SK-N-SH treated with all-trans-retinoic acid at 6 μM for 48 hours (cell line): ENCODE results near the gene C10orf105.

ENCODE experiments used
- ATAC-seq: fragments of 200-7000 bp; cut with Tn5 transposase; 3 replicates; pipeline ENCODE4 v1.9.1; 2020; ENCODE audit warnings: mild to moderate bottlenecking, moderate library complexity
- ARNTL ChIP-seq: fragments of 450-650 bp; formaldehyde crosslinking; IDR thresholded peaks from 2 replicates; pipeline ENCODE4 v1.5.0; 2020; ENCODE audit warnings: low read depth, mild to moderate bottlenecking, moderate library complexity, borderline replicate concordance
- BACH2 ChIP-seq: fragments of 250-450 bp; sonication (Bioruptor Pico); IDR thresholded peaks from 2 replicates; pipeline ENCODE4 v1.9.0; 2021; ENCODE audit warnings: mild to moderate bottlenecking, borderline replicate concordance
- CSDC2 ChIP-seq: fragments of 250-450 bp; sonication (Bioruptor Pico); IDR thresholded peaks from 2 replicates; pipeline ENCODE4 v1.5.0; 2020; ENCODE audit warnings: mild to moderate bottlenecking, moderate library complexity
- CSRNP3 ChIP-seq: fragments of 250-450 bp; sonication (Bioruptor Pico); IDR thresholded peaks from 2 replicates; pipeline ENCODE4 v1.5.1; 2021; ENCODE audit warnings: mild to moderate bottlenecking, moderate library complexity
- ESRRG ChIP-seq: fragments of 250-450 bp; sonication (Bioruptor Pico); IDR thresholded peaks from 2 replicates; pipeline ENCODE4 v1.6.1; 2021; ENCODE audit warnings: mild to moderate bottlenecking
- GLIS3 ChIP-seq: fragments of 250-450 bp; sonication (Bioruptor Pico); IDR thresholded peaks from 2 replicates; pipeline ENCODE4 v1.5.0; 2020; ENCODE audit warnings: mild to moderate bottlenecking, moderate library complexity
- ISL1 ChIP-seq: fragments of 250-450 bp; sonication (Bioruptor Pico); IDR thresholded peaks from 2 replicates; pipeline ENCODE4 v2.1.2; 2022; ENCODE audit warnings: mild to moderate bottlenecking, moderate library complexity
- PATZ1 ChIP-seq: fragments of 250-450 bp; sonication (Bioruptor Pico); IDR thresholded peaks from 2 replicates; pipeline ENCODE4 v1.8.0; 2020; ENCODE audit warnings: mild to moderate bottlenecking, moderate library complexity, borderline replicate concordance
- POU6F1 ChIP-seq: fragments of 250-450 bp; sonication (Bioruptor Pico); IDR thresholded peaks from 2 replicates; pipeline ENCODE4 v1.8.0; 2021; ENCODE audit warnings: low read depth, mild to moderate bottlenecking, moderate library complexity, borderline replicate concordance
- PPARA ChIP-seq: fragments of 250-450 bp; sonication (Bioruptor Pico); IDR thresholded peaks from 2 replicates; pipeline ENCODE4 v1.5.0; 2020; ENCODE audit warnings: mild to moderate bottlenecking, borderline replicate concordance
- SNAI2 ChIP-seq: fragments of 250-450 bp; sonication (Bioruptor Pico); IDR thresholded peaks from 2 replicates; pipeline ENCODE4 v1.5.0; 2020; ENCODE audit warnings: mild to moderate bottlenecking, moderate library complexity
- TCF4 ChIP-seq: fragments of 250-450 bp; sonication (Bioruptor Pico); IDR thresholded peaks from 2 replicates; pipeline ENCODE4 v1.8.0; 2021; ENCODE audit warnings: mild to moderate bottlenecking, moderate library complexity, borderline replicate concordance
- TOX ChIP-seq: fragments of 250-450 bp; sonication (Bioruptor Pico); IDR thresholded peaks from 2 replicates; pipeline ENCODE4 v1.8.0; 2021; ENCODE audit warnings: mild to moderate bottlenecking, moderate library complexity, borderline replicate concordance
- TSHZ2 ChIP-seq: fragments of 250-450 bp; sonication (Bioruptor Pico); IDR thresholded peaks from 2 replicates; pipeline ENCODE4 v1.5.0; 2020; ENCODE audit warnings: mild to moderate bottlenecking, moderate library complexity
- ZC3H10 ChIP-seq: fragments of 250-450 bp; sonication (Bioruptor Pico); IDR thresholded peaks from 2 replicates; pipeline ENCODE4 v1.5.1; 2021; ENCODE audit warnings: mild to moderate bottlenecking, moderate library complexity
- ZFP3 ChIP-seq: fragments of 250-450 bp; sonication (Bioruptor Pico); IDR thresholded peaks from 2 replicates; pipeline ENCODE4 v1.5.0; 2020; ENCODE audit warnings: mild to moderate bottlenecking, moderate library complexity
- ZFP30 ChIP-seq: fragments of 450-650 bp; formaldehyde crosslinking; IDR thresholded peaks from 2 replicates; pipeline ENCODE4 v1.5.0; 2022; ENCODE audit warnings: mild to moderate bottlenecking, moderate library complexity
- ZNF565 ChIP-seq: fragments of 450-650 bp; formaldehyde crosslinking; conservative IDR thresholded peaks from 2 replicates; pipeline ENCODE4 v1.5.0; 2020; ENCODE audit warnings: low read depth, mild to moderate bottlenecking, moderate library complexity
- ZNF70 ChIP-seq: fragments of 450-650 bp; formaldehyde crosslinking; IDR thresholded peaks from 2 replicates; pipeline ENCODE4 v1.5.0; 2020; ENCODE audit warnings: mild to moderate bottlenecking, moderate library complexity
- ZNF8 ChIP-seq: fragments of 450-650 bp; formaldehyde crosslinking; IDR thresholded peaks from 2 replicates; pipeline ENCODE4 v1.5.0; 2020; ENCODE audit warnings: mild to moderate bottlenecking, moderate library complexity

The C10orf105 gene

GRCh38 chr10:71739358-71739900 is 19.9 kb upstream of the C10orf105 start:
- TF ChIP-seq PPARA (CRISPR knock-in tag) (no peak), TOX (CRISPR knock-in tag) (no peak)
- ATAC-seq = no peak

- peak; percentile 43; the same call in 1 of the 2 replicates for TF ChIP-seq TCF4 (CRISPR knock-in tag)
- no peak for TF ChIP-seq PATZ1 (CRISPR knock-in tag)
- no peak for TF ChIP-seq ESRRG (CRISPR knock-in tag)
- no peak for ATAC-seq
Measured at GRCh38 chr10:71737834-71738197, 18.2 kb upstream of the C10orf105 start.

GRCh38 chr10:71737001-71737833 is 17.6 kb upstream of the C10orf105 start:
- ATAC-seq = no peak

GRCh38 chr10:71736570-71736952 is 17.0 kb upstream of the C10orf105 start:
- ATAC-seq = no peak
- TF ChIP-seq CSRNP3 (CRISPR knock-in tag) = no peak
- TF ChIP-seq GLIS3 = no peak
- TF ChIP-seq ARNTL (CRISPR knock-in tag) = no peak
- no peak for TF ChIP-seq TOX (CRISPR knock-in tag)
- no peak for TF ChIP-seq TSHZ2 (CRISPR knock-in tag)
- no peak for TF ChIP-seq CSDC2 (CRISPR knock-in tag)
- TF ChIP-seq ESRRG (CRISPR knock-in tag) = no peak
- TF ChIP-seq POU6F1 = no peak
- no peak for TF ChIP-seq BACH2
- no peak for TF ChIP-seq ZFP3
- TF ChIP-seq ZNF565 = no peak
- no peak for TF ChIP-seq TCF4 (CRISPR knock-in tag)
- TF ChIP-seq ISL1 (CRISPR knock-in tag) = no peak
- TF ChIP-seq ZFP30 (CRISPR knock-in tag) = no peak
- TF ChIP-seq ZNF8 (CRISPR knock-in tag) = no peak
- TF ChIP-seq ZC3H10 (CRISPR knock-in tag) = no peak

More at GRCh38 chr10:71737001-71737833, 17.6 kb upstream of the C10orf105 start:
- TF ChIP-seq ZFP30 (CRISPR knock-in tag) (no peak), ARNTL (CRISPR knock-in tag) (no peak), CSDC2 (CRISPR knock-in tag) (no peak), TCF4 (CRISPR knock-in tag) (no peak), SNAI2 (CRISPR knock-in tag) (no peak), ISL1 (CRISPR knock-in tag) (no peak), BACH2 (no peak), PPARA (CRISPR knock-in tag) (no peak), ESRRG (CRISPR knock-in tag) (no peak), ZNF565 (no peak), ZNF70 (CRISPR knock-in tag) (no peak), TSHZ2 (CRISPR knock-in tag) (no peak)
